NB4 (cell line): ENCODE measurements around the gene PNPLA2.

ENCODE experiments used
- DNase-seq: peaks from one replicate; pipeline ENCODE4 v3.0.0; 2010; ENCODE audit warnings: low read depth
- H3K4me3 ChIP-seq: one replicate; pipeline ENCODE4 v1.5.1; 2011; ENCODE audit warnings: mild to moderate bottlenecking, low read depth, low read length, moderate library complexity
- MYC ChIP-seq: IDR thresholded peaks from 2 replicates; pipeline ENCODE4 v1.6.1; 2011; ENCODE audit warnings: low read depth, low read length
- POLR2A ChIP-seq: IDR thresholded peaks from 2 replicates; pipeline ENCODE4 v1.6.1; 2011; ENCODE audit warnings: mild to moderate bottlenecking; ENCODE audit not compliant: insufficient read length; ENCODE audit errors: extremely low read depth
- TF ChIP-seq, protein P1 (sequence below): IDR thresholded peaks from 2 replicates; pipeline ENCODE4 v1.6.1; 2011; ENCODE audit warnings: low read depth, low read length
- TF ChIP-seq, protein P2 (sequence below): IDR thresholded peaks from one replicate; pipeline ENCODE4 v1.5.1; 2012; ENCODE audit warnings: low read depth, low read length

PNPLA2 gene

DNA sequence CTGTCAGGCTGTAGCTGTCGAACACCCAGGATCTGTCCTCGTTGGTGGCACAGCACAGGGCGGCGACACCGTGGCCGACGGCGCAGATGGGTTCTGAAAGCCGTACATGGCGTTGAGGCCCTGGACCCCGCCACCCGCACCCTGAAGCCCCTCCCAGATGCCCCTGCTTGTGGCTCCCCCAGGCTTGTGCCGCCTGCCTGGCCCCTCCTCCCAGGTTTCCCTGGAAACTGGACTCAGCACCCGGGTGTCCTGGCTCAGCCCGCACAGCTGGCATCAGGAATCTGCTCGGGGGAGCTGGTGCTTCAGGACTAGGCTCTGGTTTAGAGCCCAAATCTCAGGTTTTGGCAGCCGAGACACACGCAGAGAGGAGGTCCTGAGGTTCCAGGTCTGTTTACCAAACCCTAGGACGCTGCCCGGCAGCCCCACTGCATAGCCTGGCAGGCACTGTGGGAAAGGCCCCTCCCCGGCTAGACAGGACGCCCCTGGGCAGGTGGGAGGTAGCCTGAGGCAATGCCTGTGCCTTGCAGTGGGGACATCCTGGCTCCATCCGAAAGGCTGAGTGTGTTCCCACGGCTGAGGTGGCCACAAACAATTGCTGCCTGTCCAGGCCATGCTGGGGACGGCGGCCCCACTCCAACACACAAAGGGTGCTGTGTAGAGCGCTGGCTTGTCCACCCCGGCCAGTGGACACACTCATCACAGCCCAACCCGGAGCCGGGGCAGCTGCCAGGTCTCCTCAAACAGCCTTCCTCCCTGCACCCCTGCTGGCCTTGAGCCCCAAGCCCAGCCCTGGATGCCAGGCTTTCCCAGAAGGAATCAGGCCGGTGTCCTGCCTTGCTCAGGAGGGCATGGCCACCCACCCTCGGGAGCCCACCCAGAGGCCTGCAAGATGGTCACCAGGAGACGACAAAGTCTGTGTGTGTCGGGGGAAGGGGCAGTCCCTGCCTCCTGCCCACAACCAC is 46.0 kb upstream of the PNPLA2 start:
- no peak overlapping the region for H3K4me3 ChIP-seq
- TF ChIP-seq, protein P1, sequence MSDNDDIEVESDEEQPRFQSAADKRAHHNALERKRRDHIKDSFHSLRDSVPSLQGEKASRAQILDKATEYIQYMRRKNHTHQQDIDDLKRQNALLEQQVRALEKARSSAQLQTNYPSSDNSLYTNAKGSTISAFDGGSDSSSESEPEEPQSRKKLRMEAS: no peak
- TF ChIP-seq MYC: no peak
- TF ChIP-seq POLR2A: no peak
- TF ChIP-seq, protein P2, sequence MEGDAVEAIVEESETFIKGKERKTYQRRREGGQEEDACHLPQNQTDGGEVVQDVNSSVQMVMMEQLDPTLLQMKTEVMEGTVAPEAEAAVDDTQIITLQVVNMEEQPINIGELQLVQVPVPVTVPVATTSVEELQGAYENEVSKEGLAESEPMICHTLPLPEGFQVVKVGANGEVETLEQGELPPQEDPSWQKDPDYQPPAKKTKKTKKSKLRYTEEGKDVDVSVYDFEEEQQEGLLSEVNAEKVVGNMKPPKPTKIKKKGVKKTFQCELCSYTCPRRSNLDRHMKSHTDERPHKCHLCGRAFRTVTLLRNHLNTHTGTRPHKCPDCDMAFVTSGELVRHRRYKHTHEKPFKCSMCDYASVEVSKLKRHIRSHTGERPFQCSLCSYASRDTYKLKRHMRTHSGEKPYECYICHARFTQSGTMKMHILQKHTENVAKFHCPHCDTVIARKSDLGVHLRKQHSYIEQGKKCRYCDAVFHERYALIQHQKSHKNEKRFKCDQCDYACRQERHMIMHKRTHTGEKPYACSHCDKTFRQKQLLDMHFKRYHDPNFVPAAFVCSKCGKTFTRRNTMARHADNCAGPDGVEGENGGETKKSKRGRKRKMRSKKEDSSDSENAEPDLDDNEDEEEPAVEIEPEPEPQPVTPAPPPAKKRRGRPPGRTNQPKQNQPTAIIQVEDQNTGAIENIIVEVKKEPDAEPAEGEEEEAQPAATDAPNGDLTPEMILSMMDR: no peak
- no peak for DNase-seq

DNA sequence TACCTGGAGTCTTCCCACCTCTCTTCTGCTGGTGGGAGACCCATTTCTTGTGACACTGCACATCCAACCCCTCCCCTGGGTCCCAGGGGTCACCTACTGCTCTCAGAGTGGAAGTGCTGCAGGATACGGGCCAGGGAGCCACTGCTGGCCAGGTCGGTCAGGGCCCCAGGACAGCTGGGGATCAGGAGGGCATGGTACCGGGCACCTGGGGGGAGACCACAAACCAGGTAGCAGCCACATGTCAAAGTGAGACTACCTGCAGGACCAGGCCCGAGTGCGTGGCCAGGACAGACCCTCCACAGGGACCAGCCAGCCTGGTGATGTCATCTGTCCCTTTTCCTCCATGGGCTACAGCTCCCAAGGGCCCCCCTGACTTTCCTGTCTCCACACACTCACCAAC is 45.3 kb upstream of the PNPLA2 start:
- no peak overlapping the region for H3K4me3 ChIP-seq
- DNase-seq: no peak
- no peak for TF ChIP-seq POLR2A
- TF ChIP-seq, protein P1: no peak
- TF ChIP-seq, protein P2: no peak
- TF ChIP-seq MYC: no peak

DNA sequence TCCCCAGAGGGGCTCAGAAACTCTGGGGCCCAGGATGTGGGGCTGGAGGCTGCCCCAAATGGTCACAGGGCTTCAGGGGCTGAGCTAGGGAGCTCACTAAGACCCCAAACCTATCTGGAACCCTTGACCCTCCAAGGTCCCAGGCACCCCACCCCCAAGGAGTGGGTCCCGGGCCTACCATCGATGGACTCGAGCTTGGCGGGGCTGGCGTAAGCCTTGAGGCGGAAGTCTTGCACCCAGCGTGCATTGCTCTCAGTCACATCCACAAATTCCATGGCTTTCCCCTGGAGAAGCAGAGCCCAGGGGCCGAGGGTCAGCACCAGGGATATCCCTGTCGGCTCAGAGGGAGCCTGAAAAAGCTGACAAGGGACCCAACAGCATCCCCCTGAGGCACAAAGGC is 44.9 kb upstream of the PNPLA2 start:
- TF ChIP-seq, protein P1: no peak
- TF ChIP-seq POLR2A: no peak
- TF ChIP-seq, protein P2: no peak
- no peak for TF ChIP-seq MYC
- no peak overlapping the region for H3K4me3 ChIP-seq
- no peak for DNase-seq

DNA sequence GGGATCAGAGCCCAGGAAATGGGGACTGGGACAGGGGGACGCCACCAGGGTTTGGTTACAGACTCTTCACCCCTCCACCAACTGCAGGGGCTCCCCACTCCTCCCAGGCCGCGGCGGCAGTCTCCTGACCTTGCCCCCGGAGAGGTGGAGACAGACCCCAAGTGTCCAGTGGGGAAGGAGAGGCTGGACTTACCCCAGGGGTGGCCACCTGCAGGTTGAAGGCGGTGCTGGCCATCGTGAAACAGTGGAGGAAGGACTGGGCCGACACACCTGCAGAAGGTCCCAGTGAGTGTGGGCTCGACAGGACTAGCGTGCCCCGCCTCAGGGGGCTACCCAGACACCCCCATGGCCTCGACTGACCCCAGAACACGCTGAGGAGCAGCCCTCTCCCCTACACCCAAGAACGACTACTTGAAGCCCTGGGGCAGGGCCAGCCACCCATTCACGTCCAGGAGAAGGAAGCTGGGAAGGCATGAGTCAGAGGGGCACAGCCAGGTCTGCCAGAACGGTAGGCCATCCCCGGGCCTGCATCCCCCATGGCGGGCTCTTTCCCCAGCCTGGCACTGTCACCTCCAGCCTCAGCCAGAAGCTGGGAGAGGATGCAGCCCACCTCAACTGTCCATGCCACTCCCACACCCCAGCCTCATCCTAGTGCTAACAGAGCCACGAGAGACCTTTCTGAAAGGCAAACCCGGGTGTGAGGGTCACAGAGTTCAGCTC is 43.7 kb upstream of the PNPLA2 start:
- DNase-seq: no peak
- TF ChIP-seq, protein P1: no peak
- TF ChIP-seq MYC: no peak
- TF ChIP-seq, protein P2: no peak
- TF ChIP-seq POLR2A: no peak
- H3K4me3 ChIP-seq: no peak overlapping the region

DNA sequence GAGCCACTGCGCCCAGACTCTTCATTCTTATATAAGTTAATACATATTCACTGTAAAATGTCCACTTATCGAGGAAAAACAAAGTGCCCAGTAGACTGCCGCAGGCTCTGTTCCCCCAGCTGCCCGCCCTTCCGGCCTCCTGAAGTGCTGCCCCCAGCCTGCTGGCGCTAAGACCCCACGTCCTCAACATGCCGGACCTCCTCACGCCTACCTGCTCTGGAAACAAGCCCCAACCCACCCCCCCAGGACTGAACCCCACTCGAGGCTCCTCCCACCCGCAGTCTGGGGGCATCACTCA is 42.5 kb upstream of the PNPLA2 start:
- H3K4me3 ChIP-seq: peak overlapping the region; percentile 73
- DNase-seq: no peak
- TF ChIP-seq, protein P1: no peak
- TF ChIP-seq POLR2A: no peak
- TF ChIP-seq MYC: no peak
- TF ChIP-seq, protein P2: no peak
